ENCODE measurements around the gene HS1BP3.

HS1BP3 gene

DNA sequence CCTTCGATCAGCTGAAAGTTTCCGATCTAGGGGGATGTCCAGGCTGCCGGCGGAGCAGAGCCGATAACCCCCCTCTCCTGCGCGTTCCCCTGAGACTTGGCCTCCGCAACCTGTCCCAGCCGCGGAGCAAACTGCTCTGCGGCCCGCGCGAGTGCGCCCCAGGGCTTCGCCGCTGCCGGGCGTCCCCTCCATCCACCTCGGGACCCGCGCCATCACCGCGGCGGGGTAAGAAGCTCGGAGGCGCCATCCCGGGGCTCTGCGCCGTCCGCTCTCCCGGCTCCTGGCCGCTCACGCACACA is 15.1 kb upstream of the HS1BP3 start:
- no peak overlapping the region for H3K9ac ChIP-seq (ENCODE audit: low read length)

DNA sequence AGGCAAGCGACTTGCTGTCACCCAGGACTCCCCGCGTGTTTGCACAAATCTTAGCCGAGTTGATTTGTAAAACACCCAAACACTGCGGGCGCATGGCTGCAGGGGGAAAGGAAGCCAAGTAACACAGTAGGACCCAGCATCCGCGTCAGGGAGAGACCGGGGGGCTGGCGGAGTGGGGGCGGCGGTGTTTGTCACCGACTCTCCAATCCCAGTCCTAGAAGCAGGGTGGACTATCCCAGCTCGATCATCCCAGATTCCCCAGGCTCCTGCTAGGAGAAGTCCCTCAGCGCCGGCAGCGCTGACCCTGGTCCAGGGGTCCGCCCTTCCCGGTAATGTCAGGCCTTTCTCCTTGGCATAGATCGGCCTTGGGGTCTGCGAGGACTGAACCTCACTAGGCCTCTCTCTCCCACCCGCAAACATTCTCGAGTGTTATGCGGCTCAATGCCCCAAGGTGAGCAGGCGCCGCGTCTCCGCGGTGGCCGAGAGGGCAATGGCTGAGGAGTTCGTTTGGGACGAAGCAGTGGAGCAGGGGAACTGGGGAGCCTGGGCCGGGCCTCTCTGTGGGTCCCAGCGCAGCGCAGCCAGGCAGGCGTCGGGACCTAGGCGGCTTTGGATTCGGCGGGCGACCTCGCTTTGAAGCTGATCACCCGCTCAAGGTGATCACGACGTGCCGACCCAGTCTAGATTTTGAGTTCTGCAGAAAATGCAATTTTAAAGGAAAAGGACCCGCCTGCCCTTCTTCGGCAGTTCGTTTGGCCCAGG is 14.5 kb upstream of the HS1BP3 start:
- Histone ChIP-seq H3K27me3 (ENCODE audit: control insufficient read depth, insufficient read depth, low read length) (peaks cover 86% of the 10 kb centered on the region), H3K4me1 (ENCODE audit: control insufficient read depth, insufficient read depth, low read length) (peaks cover 22% of the 10 kb centered on the region), H3K9me3 (ENCODE audit: control insufficient read depth, low read length) (no peaks in the 10 kb centered on the region), H3K9ac (ENCODE audit: low read length) (no peak overlapping the region), H3K4me3 (ENCODE audit: low read length) (no peak overlapping the region), H3K36me3 (ENCODE audit: control insufficient read depth, insufficient read depth, low read length) (no peaks in the 10 kb centered on the region)

More for the DNA sequence above, 15.1 kb upstream of the HS1BP3 start:
- H3K4me1 ChIP-seq (ENCODE audit: control insufficient read depth, insufficient read depth, low read length), result peaks cover 22% of the 10 kb centered on the region
- no peaks in the 10 kb centered on the region for H3K36me3 ChIP-seq (ENCODE audit: control insufficient read depth, insufficient read depth, low read length)
- no peak overlapping the region for H3K4me3 ChIP-seq (ENCODE audit: low read length)
- peaks cover 92% of the 10 kb centered on the region for H3K27me3 ChIP-seq (ENCODE audit: control insufficient read depth, insufficient read depth, low read length)
- H3K9me3 ChIP-seq (ENCODE audit: control insufficient read depth, low read length), result no peaks in the 10 kb centered on the region

DNA sequence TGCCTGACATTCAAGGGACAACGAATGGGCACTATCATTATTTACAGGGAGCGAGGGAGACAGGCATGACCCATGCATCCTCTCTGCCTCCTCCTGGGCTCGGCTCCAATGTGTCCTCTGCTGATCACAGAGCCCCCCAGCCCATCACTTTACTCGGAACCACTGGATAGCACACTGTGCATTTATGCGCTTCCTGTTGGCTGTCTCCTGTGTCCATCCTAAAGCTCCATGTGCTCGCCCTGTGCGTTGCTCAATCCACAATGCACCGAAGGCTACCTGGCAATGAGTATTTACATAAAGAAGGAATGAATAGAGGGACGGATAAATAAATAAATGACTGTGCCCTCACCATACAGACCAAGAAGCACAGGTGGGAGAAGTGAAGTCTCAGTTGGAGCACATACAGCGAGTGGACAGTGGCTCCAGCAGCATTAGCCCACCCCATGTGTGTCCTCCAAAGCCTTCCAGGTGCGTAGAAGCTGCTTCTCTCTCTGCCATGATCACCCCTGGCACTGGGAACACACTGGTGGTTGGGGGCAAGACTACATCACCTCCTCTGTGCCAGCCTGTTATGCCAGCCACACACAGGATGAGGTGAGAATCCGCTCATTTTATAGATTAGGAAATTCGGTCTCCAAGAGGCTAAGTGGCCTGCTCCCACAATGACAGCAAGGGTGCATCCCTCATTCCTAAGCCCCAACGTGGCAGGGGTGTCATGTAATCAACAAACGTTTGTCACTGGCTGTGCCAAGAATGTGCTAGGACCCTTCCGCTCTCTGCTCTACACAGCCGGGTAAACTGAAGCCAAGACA is 13.7 kb upstream of the HS1BP3 start:
- Histone ChIP-seq H3K4me3 (ENCODE audit: low read length) (no peak overlapping the region), H3K27me3 (ENCODE audit: control insufficient read depth, insufficient read depth, low read length) (peaks cover 79% of the 10 kb centered on the region), H3K36me3 (ENCODE audit: control insufficient read depth, insufficient read depth, low read length) (no peaks in the 10 kb centered on the region), H3K9ac (ENCODE audit: low read length) (no peak overlapping the region), H3K9me3 (ENCODE audit: control insufficient read depth, low read length) (no peaks in the 10 kb centered on the region), H3K4me1 (ENCODE audit: control insufficient read depth, insufficient read depth, low read length) (peaks cover 22% of the 10 kb centered on the region)

DNA sequence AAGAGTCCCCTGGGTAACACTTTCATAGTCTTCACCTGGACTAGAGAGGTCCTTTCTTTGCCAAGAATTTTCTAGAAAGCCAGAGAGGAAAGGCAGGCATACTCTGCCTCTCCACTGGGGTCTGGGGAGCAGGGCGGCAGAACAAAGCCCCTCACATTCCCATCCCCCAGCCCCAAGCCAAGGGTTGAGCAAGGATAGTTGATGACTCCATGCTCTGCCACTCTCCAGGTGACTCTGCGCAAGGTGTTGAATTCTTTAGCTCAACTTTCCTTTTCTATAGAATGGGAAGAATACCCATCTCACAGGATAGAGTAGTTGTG is 13.1 kb upstream of the HS1BP3 start:
- Histone ChIP-seq H3K27me3 (ENCODE audit: control insufficient read depth, insufficient read depth, low read length) (peaks cover 77% of the 10 kb centered on the region), H3K36me3 (ENCODE audit: control insufficient read depth, insufficient read depth, low read length) (no peaks in the 10 kb centered on the region), H3K9me3 (ENCODE audit: control insufficient read depth, low read length) (no peaks in the 10 kb centered on the region), H3K4me3 (ENCODE audit: low read length) (no peak overlapping the region), H3K9ac (ENCODE audit: low read length) (no peak overlapping the region), H3K4me1 (ENCODE audit: control insufficient read depth, insufficient read depth, low read length) (peaks cover 22% of the 10 kb centered on the region)

DNA sequence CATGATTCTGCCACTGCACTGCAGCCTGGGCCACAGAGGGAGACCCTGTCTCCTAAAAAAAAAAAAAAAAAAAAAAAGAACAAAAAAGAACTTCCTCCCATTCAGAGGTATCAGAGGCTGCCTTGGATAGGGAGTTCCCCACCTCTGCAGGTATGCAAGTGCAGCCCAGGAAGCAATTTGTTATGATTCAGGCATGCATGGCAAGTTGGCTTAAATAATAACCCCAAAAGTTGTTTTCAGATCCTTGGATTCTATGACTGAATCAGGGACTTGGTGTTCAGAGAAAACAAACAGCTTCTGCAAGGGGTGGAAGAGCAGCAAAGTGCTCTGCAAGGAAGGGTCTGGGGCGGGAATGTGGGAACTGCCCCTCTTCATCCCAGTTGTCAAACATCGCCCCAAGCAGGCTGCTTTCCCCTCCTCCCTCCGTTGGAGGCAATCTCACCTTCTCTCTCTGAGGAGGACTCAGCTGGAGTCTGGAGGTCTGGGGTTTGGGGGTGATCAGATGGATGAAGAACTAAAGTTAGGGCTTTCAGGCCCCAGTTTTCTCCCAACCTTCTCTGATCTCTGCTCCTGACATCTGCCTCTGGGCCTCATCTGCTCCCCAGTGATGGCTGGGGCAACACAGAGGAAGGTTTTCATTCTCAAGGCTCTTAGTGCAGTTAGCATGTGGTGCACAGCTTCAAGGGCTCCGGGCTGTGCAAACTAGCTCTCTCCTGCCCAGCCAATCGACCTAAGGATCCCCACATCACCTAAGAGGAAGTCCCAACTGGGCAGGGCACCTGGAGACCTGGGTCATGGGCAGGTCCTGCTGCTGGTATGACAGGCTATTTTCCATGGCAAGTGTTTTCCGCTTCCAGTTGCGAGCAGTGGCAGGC is 12.5 kb upstream of the HS1BP3 start:
- H3K4me3 ChIP-seq (ENCODE audit: low read length), result no peak overlapping the region
- no peaks in the 10 kb centered on the region for H3K36me3 ChIP-seq (ENCODE audit: control insufficient read depth, insufficient read depth, low read length)
- H3K9ac ChIP-seq (ENCODE audit: low read length), result no peak overlapping the region
- H3K9me3 ChIP-seq (ENCODE audit: control insufficient read depth, low read length), result no peaks in the 10 kb centered on the region
- peaks cover 22% of the 10 kb centered on the region for H3K4me1 ChIP-seq (ENCODE audit: control insufficient read depth, insufficient read depth, low read length)
- H3K27me3 ChIP-seq (ENCODE audit: control insufficient read depth, insufficient read depth, low read length), result peaks cover 74% of the 10 kb centered on the region

DNA sequence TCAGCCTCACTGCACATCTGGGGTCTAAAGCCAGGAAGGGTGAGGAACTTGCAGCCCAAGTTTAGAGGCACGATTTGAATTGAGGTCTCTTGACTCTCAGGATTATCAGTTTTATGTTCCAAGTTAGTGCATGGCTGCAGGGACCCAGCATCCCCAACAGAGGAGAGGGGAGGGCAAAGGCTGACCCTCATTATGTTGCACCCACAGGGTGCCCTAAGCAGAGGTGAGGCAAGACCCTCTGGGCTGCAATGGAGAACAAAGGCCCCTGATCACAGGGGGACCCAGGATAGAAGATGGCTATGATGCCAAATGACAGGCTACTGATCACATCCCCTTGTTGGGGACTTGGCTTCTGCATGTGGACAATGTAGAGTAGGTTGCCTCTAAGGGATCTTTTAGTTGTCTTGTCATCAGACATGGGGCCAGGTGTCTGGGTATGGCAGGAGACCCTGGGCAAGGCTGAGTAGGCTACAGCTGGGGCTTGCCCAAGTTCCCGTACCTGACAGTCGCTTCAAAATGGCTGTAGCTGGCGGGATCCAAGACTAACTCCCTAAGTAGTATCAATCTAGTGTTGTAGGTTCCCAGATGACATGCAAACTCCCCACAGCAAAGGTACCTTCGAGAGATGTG is 11.5 kb upstream of the HS1BP3 start:
- Histone ChIP-seq H3K9me3 (ENCODE audit: control insufficient read depth, low read length) (no peaks in the 10 kb centered on the region), H3K4me1 (ENCODE audit: control insufficient read depth, insufficient read depth, low read length) (peaks cover 17% of the 10 kb centered on the region), H3K27me3 (ENCODE audit: control insufficient read depth, insufficient read depth, low read length) (peaks cover 64% of the 10 kb centered on the region)

DNA sequence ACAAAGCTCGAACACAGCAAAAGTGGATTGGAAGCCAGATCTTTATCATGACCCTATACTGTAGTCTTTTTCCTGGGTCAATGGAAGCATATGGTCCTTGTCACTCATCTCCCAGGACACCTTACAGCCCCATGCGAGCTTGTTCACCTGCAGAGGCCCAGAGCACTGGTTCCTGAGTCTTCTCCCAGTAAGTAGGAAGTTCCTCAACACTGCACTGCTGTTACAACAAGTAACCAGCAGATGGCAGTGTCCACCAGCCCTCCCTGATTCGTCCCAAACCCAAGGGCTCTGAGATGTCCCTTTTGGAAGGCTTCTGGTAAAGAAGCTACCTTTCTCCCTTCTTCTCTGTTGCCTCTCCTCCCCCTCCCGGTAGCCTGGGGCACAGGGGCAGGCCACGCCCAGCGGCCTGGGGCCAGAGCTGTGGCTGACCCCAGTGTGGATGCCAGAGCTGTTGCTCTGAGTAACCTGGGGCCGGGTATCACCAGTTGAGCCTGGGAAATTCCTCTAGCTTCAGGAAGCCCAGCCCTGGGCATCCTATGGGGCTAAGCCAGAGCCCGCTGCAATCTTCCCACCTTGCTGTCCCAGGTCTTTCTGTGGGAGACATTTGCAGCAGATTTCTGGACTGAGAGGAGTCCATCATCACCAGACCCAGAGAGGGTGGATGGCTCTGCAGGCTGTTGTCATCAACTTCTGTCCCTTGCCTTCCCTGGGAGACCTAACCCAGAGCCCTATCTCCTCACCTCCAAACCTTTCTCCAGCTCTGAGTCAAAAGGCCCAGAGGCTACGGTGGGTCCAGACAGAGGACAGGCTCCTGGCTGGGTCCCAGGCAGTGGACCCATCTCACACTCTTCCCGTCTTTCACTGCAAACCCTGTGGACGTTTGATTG is 10.8 kb upstream of the HS1BP3 start:
- H3K9ac ChIP-seq (ENCODE audit: low read length), result no peak overlapping the region
- H3K27me3 ChIP-seq (ENCODE audit: control insufficient read depth, insufficient read depth, low read length), result peaks cover 61% of the 10 kb centered on the region
- H3K4me1 ChIP-seq (ENCODE audit: control insufficient read depth, insufficient read depth, low read length), result peaks cover 15% of the 10 kb centered on the region
- H3K36me3 ChIP-seq (ENCODE audit: control insufficient read depth, insufficient read depth, low read length), result no peaks in the 10 kb centered on the region
- no peaks in the 10 kb centered on the region for H3K9me3 ChIP-seq (ENCODE audit: control insufficient read depth, low read length)
- H3K4me3 ChIP-seq (ENCODE audit: low read length), result no peak overlapping the region

More for the DNA sequence above, 11.5 kb upstream of the HS1BP3 start:
- Histone ChIP-seq H3K9ac (ENCODE audit: low read length) (no peak overlapping the region), H3K4me3 (ENCODE audit: low read length) (no peak overlapping the region), H3K36me3 (ENCODE audit: control insufficient read depth, insufficient read depth, low read length) (no peaks in the 10 kb centered on the region)

DNA sequence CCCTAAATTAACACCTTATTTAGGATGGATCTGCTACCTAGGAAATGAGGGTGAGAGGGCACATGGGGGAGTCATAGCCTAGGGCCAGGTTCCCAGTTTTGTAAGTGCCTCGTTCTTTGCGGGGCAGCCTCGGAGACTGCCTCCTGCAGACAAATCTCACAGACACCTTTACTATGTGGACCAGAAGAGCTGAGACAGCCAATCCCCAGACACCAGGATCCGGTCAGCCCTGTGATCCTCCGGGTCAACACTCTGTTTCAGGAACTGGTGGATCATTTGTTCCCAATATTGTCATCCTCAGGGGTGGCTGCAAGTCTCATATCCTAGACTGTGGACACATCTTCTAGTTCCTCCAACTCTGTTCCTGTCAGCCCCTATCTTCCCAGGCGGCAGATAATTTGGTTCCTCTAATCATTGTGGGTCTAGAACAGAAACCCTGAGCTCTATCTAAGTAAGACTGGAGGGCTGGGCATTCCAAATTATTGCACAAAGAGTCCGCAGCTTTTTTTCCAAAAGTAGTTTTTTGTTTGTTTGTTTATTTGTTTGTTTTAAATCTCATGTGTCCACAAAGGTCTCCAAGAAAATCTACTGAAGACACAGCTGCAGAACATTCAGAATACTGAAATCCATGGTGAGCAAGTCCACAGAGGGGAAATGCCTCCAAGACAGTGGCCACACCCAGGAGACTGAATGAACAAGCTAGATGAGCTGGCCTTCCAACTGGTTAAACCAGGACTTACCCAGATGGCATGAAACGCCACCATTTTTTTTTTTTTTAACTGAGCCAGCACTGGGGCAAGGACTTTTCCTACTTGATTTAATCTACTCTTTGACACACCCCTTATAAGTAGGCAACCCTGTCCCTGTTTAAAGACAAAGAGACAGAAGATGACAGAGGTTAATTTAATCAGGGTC is 9.9 kb upstream of the HS1BP3 start:
- Histone ChIP-seq H3K4me3 (ENCODE audit: low read length) (no peak overlapping the region), H3K9me3 (ENCODE audit: control insufficient read depth, low read length) (no peaks in the 10 kb centered on the region), H3K4me1 (ENCODE audit: control insufficient read depth, insufficient read depth, low read length) (peaks cover 12% of the 10 kb centered on the region), H3K36me3 (ENCODE audit: control insufficient read depth, insufficient read depth, low read length) (no peaks in the 10 kb centered on the region), H3K27me3 (ENCODE audit: control insufficient read depth, insufficient read depth, low read length) (peaks cover 52% of the 10 kb centered on the region), H3K9ac (ENCODE audit: low read length) (no peak overlapping the region)

DNA sequence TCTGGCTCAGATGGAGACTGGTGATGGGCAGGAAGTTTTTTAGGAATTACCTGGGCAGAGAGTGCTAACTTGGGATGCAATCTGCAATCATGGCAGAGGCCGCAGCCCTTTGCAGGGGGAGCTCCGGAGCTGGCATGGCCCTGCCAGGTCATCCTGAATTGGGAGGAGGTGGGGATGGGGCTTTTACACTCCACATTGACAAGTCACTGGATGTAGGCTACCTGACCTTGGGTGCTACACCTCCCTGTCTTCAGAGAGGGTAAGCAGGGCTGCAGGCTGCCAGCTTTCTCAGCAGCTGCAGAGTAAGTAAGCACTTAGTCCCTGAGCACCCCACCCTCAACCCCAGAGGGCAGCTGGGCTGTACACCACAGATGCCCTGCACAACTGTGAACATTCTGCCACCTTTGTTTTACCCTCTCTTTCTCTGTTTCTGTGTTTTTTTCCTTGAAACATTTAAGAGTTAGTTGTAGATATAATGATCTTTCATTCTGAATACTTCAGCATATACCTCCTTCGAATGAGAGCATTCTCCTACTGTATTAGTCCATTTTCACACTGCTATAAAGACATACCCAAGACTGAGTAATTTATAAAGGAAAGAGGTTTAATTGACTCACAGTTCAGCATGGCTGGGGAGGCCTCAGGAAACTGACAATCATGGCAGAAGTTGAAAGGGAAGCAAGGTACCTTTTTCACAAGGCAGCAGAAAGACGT is 6.8 kb upstream of the HS1BP3 start:
- H3K9me3 ChIP-seq (ENCODE audit: control insufficient read depth, low read length), result no peaks in the 10 kb centered on the region
- H3K4me3 ChIP-seq (ENCODE audit: low read length), result no peak overlapping the region

DNA sequence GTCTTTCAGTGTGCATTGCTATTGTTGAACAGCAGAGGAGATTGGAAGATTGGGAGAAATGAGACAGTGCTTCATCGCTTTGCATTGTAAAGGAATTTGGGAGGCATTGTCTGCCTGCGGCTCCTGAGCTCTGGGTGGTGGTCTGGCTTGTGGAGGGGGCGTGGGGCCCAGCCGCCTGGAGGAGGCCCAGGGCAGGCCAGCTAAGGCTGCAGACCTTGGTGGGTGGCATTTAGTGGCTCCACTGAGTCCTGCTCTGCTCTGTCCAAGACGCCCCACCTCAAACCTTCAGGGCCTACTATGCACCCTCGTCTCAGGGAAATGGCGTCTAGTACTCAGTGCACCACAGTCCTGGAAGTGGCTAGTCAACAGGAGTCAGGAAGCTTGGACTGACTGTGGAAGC is 5.7 kb upstream of the HS1BP3 start:
- no peaks in the 10 kb centered on the region for H3K36me3 ChIP-seq (ENCODE audit: control insufficient read depth, insufficient read depth, low read length)
- no peak overlapping the region for H3K4me3 ChIP-seq (ENCODE audit: low read length)
- H3K9me3 ChIP-seq (ENCODE audit: control insufficient read depth, low read length), result no peaks in the 10 kb centered on the region
- peaks cover 6% of the 10 kb centered on the region for H3K4me1 ChIP-seq (ENCODE audit: control insufficient read depth, insufficient read depth, low read length)
- peaks cover 11% of the 10 kb centered on the region for H3K27me3 ChIP-seq (ENCODE audit: control insufficient read depth, insufficient read depth, low read length)
- no peak overlapping the region for H3K9ac ChIP-seq (ENCODE audit: low read length)

More for the DNA sequence above, 6.8 kb upstream of the HS1BP3 start:
- Histone ChIP-seq H3K9ac (ENCODE audit: low read length) (no peak overlapping the region), H3K27me3 (ENCODE audit: control insufficient read depth, insufficient read depth, low read length) (peaks cover 22% of the 10 kb centered on the region), H3K4me1 (ENCODE audit: control insufficient read depth, insufficient read depth, low read length) (peaks cover 4% of the 10 kb centered on the region), H3K36me3 (ENCODE audit: control insufficient read depth, insufficient read depth, low read length) (no peaks in the 10 kb centered on the region)
